Measurements from ENCODE around the gene RSPH4A. TPM values are rescaled to one million over a fixed set of nuclear protein-coding genes. Genes with fewer than 3 reads are reported as not detected.
A peak's percentile ranks its signal among the peaks of the same experiment; 100 is the strongest.

Gene RSPH4A
- total RNA-seq, 5 donors from 2014 or later (not counting 1 experiment from before 2014, with no cell fraction given), result 0.38 to 0.91 (median 0.43) TPM

- H3K9me3 ChIP-seq, result no peaks in the 10 kb centered on the region
- POLR2A ChIA-PET, result interaction anchor here (0.7 to 1.3 kb wide), 6 partner anchors 8 to 356 kb away, joined by 3 to 13 read pairs (median 4); partner anchors contain the start of gene KPNA5 (in 1 of the 2)
- CTCF ChIA-PET, result interaction anchor here (0.5 to 2.3 kb wide), 11 partner anchors 9 to 333 kb away, joined by 3 to 12 read pairs (median 4); no protein-coding TSS in a partner anchor
- Mint-ChIP-seq H3K27ac (peak overlapping the region; percentile 97 to 99), H3K36me3 (peaks cover 20% of the 10 kb centered on the region), H3K9me3 (no peaks in the 10 kb centered on the region), H3K27me3 (no peaks in the 10 kb centered on the region), H3K4me3 (peak overlapping the region; percentile 92 to 100 (median 98)), H3K4me1 (peaks cover 58 to 69% (median 60%) of the 10 kb centered on the region in 3 donors)
- ATAC-seq (replicated peaks in 1 of 4) (no peak), DNase-seq (peak in 1 of 35 experiments; percentile 22)
- peaks cover 8 to 25% of the 10 kb centered on the region in 2 experiments for H3K4me1 ChIP-seq (ENCODE audit: control insufficient read depth in 1 of 2, extremely low read depth in 1 of 2, insufficient read depth in 2 of 2, low read length in 2 of 2)
- WGBS (ENCODE audit: insufficient coverage), result 0% methylated on average over 2 of the region's 7 CpGs
- H3K36me3 ChIP-seq (ENCODE audit: control insufficient read depth in 2 of 2, extremely low read depth in 1 of 2, insufficient read depth in 1 of 2, low read length in 1 of 2), result peaks cover 0 to 10% of the 10 kb centered on the region in 2 donors
- H3K27me3 ChIP-seq (replicated peaks in 1 of 2; ENCODE audit: control insufficient read depth in 2 of 2, extremely low read depth in 1 of 2, insufficient read depth in 2 of 2, low read length in 1 of 2), result no peaks in the 10 kb centered on the region
- H3K4me3 ChIP-seq (ENCODE audit: control insufficient read depth in 1 of 2, extremely low read depth in 1 of 2, low read length in 1 of 2), result peak overlapping the region; percentile 92 to 95
- H3K27ac ChIP-seq (ENCODE audit: low read length), result peak overlapping the region; percentile 99
Observed at GRCh38 chr6:116572162-116572561, 44.1 kb upstream of the RSPH4A start.

- Histone ChIP-seq H3K4me1 (ENCODE audit: control insufficient read depth in 1 of 2, extremely low read depth in 1 of 2, insufficient read depth in 2 of 2, low read length in 2 of 2) (peaks cover 8 to 18% of the 10 kb centered on the region in 2 experiments), H3K36me3 (ENCODE audit: control insufficient read depth in 2 of 2, extremely low read depth in 1 of 2, insufficient read depth in 1 of 2, low read length in 1 of 2) (peaks cover 0 to 13% of the 10 kb centered on the region in 2 donors), H3K27me3 (replicated peaks in 1 of 2; ENCODE audit: control insufficient read depth in 2 of 2, extremely low read depth in 1 of 2, insufficient read depth in 2 of 2, low read length in 1 of 2) (no peaks in the 10 kb centered on the region), H3K9me3 (no peaks in the 10 kb centered on the region), H3K27ac (ENCODE audit: low read length) (no peak overlapping the region), H3K4me3 (ENCODE audit: control insufficient read depth in 1 of 2, extremely low read depth in 1 of 2, low read length in 1 of 2) (no peak overlapping the region)
- ChIA-PET CTCF (no interaction called here), POLR2A (interaction anchor here in 1 of 2 donors (1.0 kb wide), 1 partner anchor 154 kb away, joined by 5 read pairs; no protein-coding TSS in a partner anchor)
- Mint-ChIP-seq H3K36me3 (peaks cover 36% of the 10 kb centered on the region), H3K9me3 (no peaks in the 10 kb centered on the region), H3K27me3 (no peaks in the 10 kb centered on the region), H3K27ac (no peak overlapping the region), H3K4me1 (peaks cover 69 to 82% (median 73%) of the 10 kb centered on the region in 3 donors), H3K4me3 (no peak overlapping the region)
- ATAC-seq (replicated peaks in 1 of 4) (no peak), DNase-seq (no peak)
- no CpG with 5 or more reads among the region's 2 CpGs for WGBS (ENCODE audit: insufficient coverage)
Observed at GRCh38 chr6:116575227-116575626, 41.1 kb upstream of the RSPH4A start.

GRCh38 chr6:116577486-116577885 lies 38.8 kb upstream of the RSPH4A start:
- CTCF ChIA-PET, result interaction anchor here (0.6 to 1.3 kb wide), 2 partner anchors 15 to 17 kb away, joined by 3 to 4 read pairs; no protein-coding TSS in a partner anchor
- no peak overlapping the region for H3K27ac Mint-ChIP-seq
- no peak for DNase-seq
- H3K36me3 Mint-ChIP-seq, result peaks cover 45% of the 10 kb centered on the region
- peaks cover 60 to 66% (median 61%) of the 10 kb centered on the region in 3 donors for H3K4me1 Mint-ChIP-seq
- ATAC-seq (replicated peaks in 1 of 4), result no peak
- H3K27me3 ChIP-seq (replicated peaks in 1 of 2; ENCODE audit: control insufficient read depth in 2 of 2, extremely low read depth in 1 of 2, insufficient read depth in 2 of 2, low read length in 1 of 2), result no peaks in the 10 kb centered on the region
- no peaks in the 10 kb centered on the region for H3K9me3 ChIP-seq
- H3K36me3 ChIP-seq (ENCODE audit: control insufficient read depth in 2 of 2, extremely low read depth in 1 of 2, insufficient read depth in 1 of 2, low read length in 1 of 2), result peaks cover 0 to 24% of the 10 kb centered on the region in 2 donors
- no peak overlapping the region for H3K4me3 ChIP-seq (ENCODE audit: control insufficient read depth in 1 of 2, extremely low read depth in 1 of 2, low read length in 1 of 2)
- no peaks in the 10 kb centered on the region for H3K9me3 Mint-ChIP-seq
- POLR2A ChIA-PET, result no interaction called here
- peaks cover 3 to 7% of the 10 kb centered on the region in 2 experiments for H3K4me1 ChIP-seq (ENCODE audit: control insufficient read depth in 1 of 2, extremely low read depth in 1 of 2, insufficient read depth in 2 of 2, low read length in 2 of 2)
- WGBS (ENCODE audit: insufficient coverage), result 100% methylated on average over 2 of the region's 5 CpGs
- H3K27ac ChIP-seq (ENCODE audit: low read length), result no peak overlapping the region
- H3K4me3 Mint-ChIP-seq, result no peak overlapping the region
- no peaks in the 10 kb centered on the region for H3K27me3 Mint-ChIP-seq

- no peak for ATAC-seq (replicated peaks in 1 of 4)
- Histone ChIP-seq H3K9me3 (no peaks in the 10 kb centered on the region), H3K27ac (ENCODE audit: low read length) (no peak overlapping the region), H3K27me3 (replicated peaks in 1 of 2; ENCODE audit: control insufficient read depth in 2 of 2, extremely low read depth in 1 of 2, insufficient read depth in 2 of 2, low read length in 1 of 2) (no peaks in the 10 kb centered on the region), H3K36me3 (ENCODE audit: control insufficient read depth in 2 of 2, extremely low read depth in 1 of 2, insufficient read depth in 1 of 2, low read length in 1 of 2) (peaks cover 0 to 28% of the 10 kb centered on the region in 2 donors), H3K4me1 (ENCODE audit: control insufficient read depth in 1 of 2, extremely low read depth in 1 of 2, insufficient read depth in 2 of 2, low read length in 2 of 2) (peaks cover 0 to under 1% of the 10 kb centered on the region in 2 experiments), H3K4me3 (ENCODE audit: control insufficient read depth in 1 of 2, extremely low read depth in 1 of 2, low read length in 1 of 2) (no peak overlapping the region)
- Mint-ChIP-seq H3K27ac (no peak overlapping the region), H3K36me3 (peaks cover 51% of the 10 kb centered on the region), H3K4me1 (peaks cover 53 to 57% (median 55%) of the 10 kb centered on the region in 3 donors), H3K27me3 (no peaks in the 10 kb centered on the region), H3K9me3 (no peaks in the 10 kb centered on the region), H3K4me3 (no peak overlapping the region)
- ChIA-PET POLR2A (no interaction called here), CTCF (no interaction called here)
- DNase-seq, result no peak
Observed at GRCh38 chr6:116578335-116578734, 37.9 kb upstream of the RSPH4A start.

- Mint-ChIP-seq H3K9me3 (no peaks in the 10 kb centered on the region), H3K27ac (no peak overlapping the region), H3K4me1 (peaks cover 45 to 49% (median 47%) of the 10 kb centered on the region in 3 donors), H3K4me3 (no peak overlapping the region), H3K27me3 (no peaks in the 10 kb centered on the region), H3K36me3 (peaks cover 55% of the 10 kb centered on the region)
- ChIA-PET POLR2A (interaction anchor here in 1 of 2 donors (0.6 kb wide), 1 partner anchor 242 kb away, joined by 3 read pairs; no protein-coding TSS in a partner anchor), CTCF (interaction anchor here (0.6 to 0.8 kb wide), 2 partner anchors 45 to 366 kb away, joined by 3 to 4 read pairs; no protein-coding TSS in a partner anchor)
- no peak overlapping the region for H3K27ac ChIP-seq (ENCODE audit: low read length)
- H3K4me1 ChIP-seq (ENCODE audit: control insufficient read depth in 1 of 2, extremely low read depth in 1 of 2, insufficient read depth in 2 of 2, low read length in 2 of 2), result no peaks in the 10 kb centered on the region
- no peak overlapping the region for H3K4me3 ChIP-seq (ENCODE audit: control insufficient read depth in 1 of 2, extremely low read depth in 1 of 2, low read length in 1 of 2)
- H3K36me3 ChIP-seq (ENCODE audit: control insufficient read depth in 2 of 2, extremely low read depth in 1 of 2, insufficient read depth in 1 of 2, low read length in 1 of 2), result peaks cover 3 to 34% of the 10 kb centered on the region in 2 donors
- DNase-seq (no peak), ATAC-seq (replicated peaks in 1 of 4) (no peak)
- H3K27me3 ChIP-seq (replicated peaks in 1 of 2; ENCODE audit: control insufficient read depth in 2 of 2, extremely low read depth in 1 of 2, insufficient read depth in 2 of 2, low read length in 1 of 2), result no peaks in the 10 kb centered on the region
- H3K9me3 ChIP-seq, result no peaks in the 10 kb centered on the region
- no CpG with 5 or more reads among the region's 1 CpG for WGBS (ENCODE audit: insufficient coverage)
Observed at GRCh38 chr6:116579143-116579542, 37.1 kb upstream of the RSPH4A start.

GRCh38 chr6:116580198-116580597 lies 36.1 kb upstream of the RSPH4A start:
- Histone ChIP-seq H3K4me3 (ENCODE audit: control insufficient read depth in 1 of 2, extremely low read depth in 1 of 2, low read length in 1 of 2) (no peak overlapping the region), H3K9me3 (no peaks in the 10 kb centered on the region), H3K27ac (ENCODE audit: low read length) (no peak overlapping the region), H3K27me3 (replicated peaks in 1 of 2; ENCODE audit: control insufficient read depth in 2 of 2, extremely low read depth in 1 of 2, insufficient read depth in 2 of 2, low read length in 1 of 2) (no peaks in the 10 kb centered on the region), H3K36me3 (ENCODE audit: control insufficient read depth in 2 of 2, extremely low read depth in 1 of 2, insufficient read depth in 1 of 2, low read length in 1 of 2) (peaks cover 3 to 38% of the 10 kb centered on the region in 2 donors), H3K4me1 (ENCODE audit: control insufficient read depth in 1 of 2, extremely low read depth in 1 of 2, insufficient read depth in 2 of 2, low read length in 2 of 2) (no peaks in the 10 kb centered on the region)
- ChIA-PET CTCF (interaction anchor here in 1 of 2 donors (0.5 to 0.7 kb wide), 2 partner anchors 17 to 58 kb away, joined by 3 to 4 read pairs; no protein-coding TSS in a partner anchor), POLR2A (interaction anchor here in 1 of 2 donors (1.7 kb wide), 1 partner anchor 9 kb away, joined by 4 read pairs; the partner anchor contains the start of gene RWDD1)
- DNase-seq, result no peak
- Mint-ChIP-seq H3K27me3 (no peaks in the 10 kb centered on the region), H3K27ac (no peak overlapping the region), H3K4me3 (no peak overlapping the region), H3K36me3 (peaks cover 61% of the 10 kb centered on the region), H3K4me1 (peaks cover 39 to 43% (median 41%) of the 10 kb centered on the region in 3 donors), H3K9me3 (no peaks in the 10 kb centered on the region)
- WGBS (ENCODE audit: insufficient coverage), result no CpG with 5 or more reads among the region's 2 CpGs
- no peak for ATAC-seq (replicated peaks in 1 of 4)
